HUDEP-2 (cell line): ENCODE results near the gene PLA2G2E.
"Not testable (repeated sequence)": the region's sequence is repeated elsewhere in the genome, so short reads cannot be mapped to it uniquely, and the experiment has no call there.

Experiments used
- DNase-seq, 76 experiments: peaks; one replicate each; lab custom pipeline; 2025; ENCODE audit not compliant: unreplicated experiment in 76 of 76; lab: John Stamatoyannopoulos, UW

PLA2G2E gene

DNA sequence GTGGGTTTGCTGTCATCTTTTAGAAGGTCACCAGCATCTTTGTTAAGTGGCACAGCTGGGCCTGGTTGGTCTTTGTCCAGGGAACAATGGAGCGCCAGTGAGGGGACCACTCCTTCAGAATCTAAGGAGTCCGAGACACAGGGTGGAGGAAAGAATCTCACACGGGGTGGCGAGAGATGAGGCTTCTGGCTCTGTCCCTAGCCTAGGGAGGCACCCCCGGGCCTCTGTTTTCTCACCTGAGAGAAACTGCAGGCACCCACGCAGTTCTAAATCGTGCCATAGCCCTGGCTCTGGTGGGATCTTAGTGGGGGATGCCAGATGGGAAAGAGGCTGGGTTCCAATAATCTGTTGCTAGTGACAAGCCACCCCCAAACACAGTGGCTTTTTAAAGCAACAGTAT is 10.9 kb upstream of the PLA2G2E start:
- no peak for DNase-seq

DNA sequence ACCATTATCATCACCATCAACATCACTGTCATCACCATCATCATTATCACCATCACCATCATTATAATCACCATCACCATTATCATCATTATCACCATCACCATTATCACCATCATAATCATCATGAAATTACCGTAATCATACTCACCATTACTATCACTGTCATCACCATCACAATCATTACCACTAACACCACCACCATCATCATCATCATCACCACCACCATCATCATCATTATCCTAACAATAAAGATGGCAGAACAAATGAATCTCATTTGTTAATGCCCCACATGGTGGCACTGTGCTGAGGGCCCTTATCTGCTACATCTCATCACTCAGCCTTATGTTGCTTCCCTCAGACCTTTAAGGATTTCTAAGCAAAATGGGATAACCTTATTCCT is 9.4 kb upstream of the PLA2G2E start:
- DNase-seq = no peak

DNA sequence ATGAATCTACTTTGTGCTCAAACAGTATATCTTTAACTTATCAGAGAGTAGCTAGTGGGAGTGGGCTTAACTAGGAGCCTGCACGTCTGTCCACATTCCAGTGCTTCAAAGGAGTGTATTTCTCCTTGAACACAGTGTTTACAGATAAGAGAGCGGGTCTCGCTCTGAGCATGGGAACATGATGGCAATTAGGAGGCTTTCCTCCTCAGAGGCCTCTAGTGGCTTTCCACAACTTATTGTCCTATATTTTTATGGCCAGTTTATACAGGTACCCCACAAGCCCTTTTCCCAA is 3.7 kb upstream of the PLA2G2E start:
- DNase-seq = not testable (repeated sequence)

DNA sequence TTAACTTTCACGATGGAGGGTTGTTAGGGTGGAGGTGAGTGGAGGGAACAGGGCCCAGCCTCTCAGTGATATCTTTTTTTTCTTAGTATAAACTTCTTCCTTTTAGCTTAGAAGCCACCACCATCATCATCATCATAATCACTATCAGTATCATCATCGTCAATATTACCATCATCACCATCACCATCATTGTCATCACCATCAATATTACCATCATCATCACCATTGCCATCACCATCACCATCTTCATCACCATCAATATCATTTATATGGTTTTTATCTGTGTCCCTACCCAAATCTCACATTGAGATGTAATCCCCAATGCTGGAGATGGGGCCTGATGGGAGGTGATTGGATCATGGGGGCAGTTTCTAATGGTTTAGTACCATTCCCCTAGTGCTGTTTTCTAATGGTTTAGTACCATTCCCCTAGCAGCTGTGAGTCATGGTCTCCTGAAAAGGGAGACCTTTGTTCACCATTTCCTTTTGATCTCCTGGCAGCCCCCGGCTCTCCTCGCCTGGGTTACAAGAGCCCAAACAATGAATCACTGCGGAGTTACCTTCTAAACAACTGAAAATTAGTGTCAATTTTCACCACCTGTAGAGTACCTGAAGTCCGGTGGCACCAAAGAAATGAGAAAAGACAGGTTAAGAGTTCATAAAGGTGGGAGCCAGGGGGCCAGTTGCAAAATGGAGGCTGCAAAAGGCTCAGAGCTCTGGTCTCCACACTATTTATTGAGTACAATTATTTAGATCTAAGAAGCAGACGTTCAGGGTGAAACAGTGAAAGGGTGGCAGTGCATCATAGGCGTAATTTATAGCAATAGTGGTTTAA is 3.1 kb upstream of the PLA2G2E start:
- DNase-seq = no peak

DNA sequence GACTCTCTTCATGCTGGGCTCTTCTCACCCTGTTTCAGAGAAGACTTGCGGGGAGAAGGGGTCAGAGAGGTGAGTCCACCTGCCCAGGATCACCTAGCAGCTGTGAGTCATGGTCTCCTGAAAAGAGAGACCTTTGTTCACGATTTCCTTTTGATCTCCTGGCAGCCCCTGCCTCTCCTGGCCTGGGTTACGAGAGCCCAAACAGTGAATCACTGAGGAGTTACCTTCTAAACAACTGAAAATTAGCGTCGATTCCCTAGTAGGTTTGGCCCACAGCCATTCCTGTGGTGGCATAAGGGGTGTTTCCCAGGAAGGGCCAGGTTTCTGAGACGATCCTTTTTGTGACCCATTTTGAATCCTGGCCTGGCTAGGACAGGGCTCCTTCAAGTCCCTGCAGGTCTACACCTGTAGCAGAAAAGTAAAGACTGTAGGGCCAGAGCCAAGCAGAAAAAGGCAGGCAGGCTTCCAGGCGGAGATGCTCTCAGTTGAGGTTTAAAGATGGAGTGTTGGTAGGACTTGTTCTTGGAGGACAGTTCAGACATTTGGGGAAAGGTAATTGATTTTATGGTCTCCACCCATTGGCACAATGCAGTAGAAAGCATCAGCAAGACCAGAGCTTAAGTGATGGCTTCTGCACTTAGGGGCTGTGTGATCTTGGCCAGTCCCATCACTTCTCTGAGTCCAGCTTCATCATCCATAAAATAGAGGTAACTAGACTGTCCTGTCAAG is 2.1 kb upstream of the PLA2G2E start:
- DNase-seq = no peak

DNA sequence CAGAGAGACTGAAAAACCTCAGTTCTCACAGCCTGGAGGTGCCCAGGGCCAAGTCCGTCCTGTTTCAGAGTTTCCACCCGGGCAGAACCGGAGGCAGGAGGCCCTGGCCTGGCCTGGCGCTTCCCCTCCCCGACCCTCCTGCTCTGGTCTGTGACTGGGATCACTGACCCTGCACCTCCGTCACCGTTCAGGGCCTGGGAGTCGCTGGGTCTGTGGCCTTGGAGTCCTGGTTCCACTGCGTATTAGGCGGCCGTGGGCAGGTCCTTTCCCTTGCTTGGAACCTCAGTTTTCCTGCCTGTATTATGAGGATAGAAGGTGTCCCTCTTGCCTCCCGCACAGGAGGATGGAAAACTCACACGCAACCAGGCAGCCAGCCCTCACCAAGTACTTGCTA is 533 bp upstream of the PLA2G2E start:
- DNase-seq = no peak

DNA sequence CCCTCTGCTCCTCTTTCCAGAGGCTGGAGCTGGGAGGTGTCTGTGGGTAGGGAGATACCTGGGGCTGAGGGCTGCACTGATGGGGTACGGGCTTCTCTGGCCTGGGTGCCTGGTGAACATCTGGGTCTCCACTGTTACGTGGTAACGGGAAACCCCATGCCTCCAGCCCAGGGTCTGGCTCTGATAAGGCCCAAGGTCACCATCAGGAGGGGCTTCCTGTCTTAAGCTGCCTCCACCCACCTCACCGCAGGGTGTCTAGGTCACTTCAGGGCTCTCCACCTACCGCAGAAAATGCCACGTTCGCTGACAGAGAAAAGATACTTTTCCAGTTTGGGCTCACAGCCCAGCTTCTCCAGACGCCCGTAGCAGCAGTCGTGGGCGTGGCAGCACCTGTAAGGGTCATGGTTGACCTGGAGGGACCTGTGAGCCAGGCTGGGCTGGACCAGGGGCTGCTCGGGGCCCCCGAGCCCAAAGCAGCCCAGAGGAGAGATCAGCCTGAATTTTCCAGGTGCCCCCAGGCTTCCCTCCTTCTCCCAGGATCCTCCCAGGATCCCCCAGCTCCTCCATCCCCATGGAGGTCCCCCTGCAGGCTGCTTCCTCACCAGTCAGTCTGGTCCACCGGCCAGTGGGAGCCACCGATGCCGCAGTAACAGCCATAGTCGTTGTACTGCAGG is 1.3 kb downstream of the PLA2G2E start:
- no peak for DNase-seq

DNA sequence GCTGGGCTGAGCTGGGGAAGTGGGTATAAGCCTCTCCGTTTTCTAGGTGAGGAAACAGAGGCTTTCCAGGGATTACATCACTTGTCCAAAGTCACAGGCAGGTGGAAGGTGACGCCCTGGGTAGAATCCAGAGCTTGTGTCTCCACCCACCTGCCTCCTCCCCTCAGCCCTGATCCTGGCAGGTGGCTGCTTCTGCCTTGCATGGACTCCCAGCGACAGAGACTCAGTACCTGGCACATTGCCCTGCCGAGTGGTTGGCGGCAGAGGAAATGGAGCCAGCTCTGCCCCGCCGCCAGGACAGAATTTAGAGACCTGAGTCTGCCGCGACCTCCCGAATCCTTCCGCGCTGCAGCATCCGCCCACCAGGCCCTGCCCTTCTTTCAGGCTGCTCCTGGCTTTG is 2.1 kb downstream of the PLA2G2E start:
- DNase-seq = no peak

DNA sequence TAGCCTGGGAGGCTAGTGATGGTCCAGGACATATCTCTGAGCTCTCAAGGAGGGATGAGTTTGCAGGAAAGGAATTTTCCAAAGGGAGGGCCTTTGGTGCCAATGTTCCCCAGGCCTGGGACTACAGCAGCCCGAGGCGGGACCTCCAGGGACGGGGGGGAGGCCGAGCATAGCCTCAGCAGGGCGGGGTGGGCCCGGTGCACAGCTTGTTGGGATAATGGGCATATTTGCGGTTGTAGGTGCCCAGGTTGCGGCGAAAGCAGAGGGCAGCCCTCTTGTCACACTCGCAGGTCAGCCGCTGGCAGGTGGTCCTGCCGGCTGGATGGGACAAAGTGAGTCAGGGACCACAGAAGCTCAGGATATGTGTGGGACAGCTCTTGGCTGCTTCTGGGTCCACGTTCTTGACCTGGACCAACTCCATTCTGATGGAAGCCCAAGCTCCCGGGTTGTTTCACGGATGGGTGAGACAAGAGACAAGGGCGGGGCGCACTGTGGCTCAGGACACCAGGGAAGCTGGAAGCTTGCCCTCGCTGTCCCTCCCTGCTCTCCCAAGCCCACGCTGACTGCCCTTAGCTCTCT is 3.2 kb downstream of the PLA2G2E start:
- DNase-seq = no peak

DNA sequence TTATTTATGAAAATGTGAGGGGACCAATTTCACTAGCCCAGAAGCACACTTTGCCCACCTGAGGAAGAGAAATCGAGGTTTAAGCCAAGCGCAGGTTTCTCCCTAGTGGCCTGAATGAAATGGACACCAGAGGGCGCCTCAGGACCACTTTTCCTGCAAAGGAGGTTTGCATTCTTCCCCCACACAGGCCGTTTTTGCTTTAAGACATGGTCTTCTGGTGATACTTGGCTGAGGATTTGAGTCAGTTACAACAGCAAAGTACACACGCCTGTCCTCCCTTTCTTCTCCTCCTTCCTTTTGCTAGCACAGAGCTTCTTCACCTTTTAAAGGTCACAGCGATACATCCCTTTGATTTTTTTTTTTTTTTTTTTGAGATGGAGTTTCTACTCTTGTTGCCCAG is 5.4 kb downstream of the PLA2G2E start:
- peak in 63 of 76 experiments; percentile 2 to 74 (median 43) for DNase-seq

DNA sequence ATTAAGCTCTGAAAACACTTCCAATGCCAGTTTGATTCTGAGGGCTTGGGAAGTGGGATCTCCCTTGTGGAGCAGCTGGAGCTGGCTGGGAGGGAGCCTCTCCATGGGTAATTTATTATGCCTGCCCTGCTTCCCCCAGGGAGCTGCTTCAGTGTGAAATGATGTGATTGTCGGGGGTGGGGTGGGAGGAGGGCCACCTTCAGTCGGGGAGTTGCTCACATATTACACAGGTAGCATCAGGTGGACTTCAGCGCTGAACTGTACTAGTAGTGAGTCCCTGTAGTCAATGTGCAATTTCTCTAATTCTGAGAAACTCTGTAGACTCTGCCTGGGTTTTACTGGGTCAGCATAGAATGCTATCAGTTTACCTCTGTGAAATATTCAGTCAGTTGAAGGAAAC is 12.8 kb downstream of the PLA2G2E start:
- no peak for DNase-seq

DNA sequence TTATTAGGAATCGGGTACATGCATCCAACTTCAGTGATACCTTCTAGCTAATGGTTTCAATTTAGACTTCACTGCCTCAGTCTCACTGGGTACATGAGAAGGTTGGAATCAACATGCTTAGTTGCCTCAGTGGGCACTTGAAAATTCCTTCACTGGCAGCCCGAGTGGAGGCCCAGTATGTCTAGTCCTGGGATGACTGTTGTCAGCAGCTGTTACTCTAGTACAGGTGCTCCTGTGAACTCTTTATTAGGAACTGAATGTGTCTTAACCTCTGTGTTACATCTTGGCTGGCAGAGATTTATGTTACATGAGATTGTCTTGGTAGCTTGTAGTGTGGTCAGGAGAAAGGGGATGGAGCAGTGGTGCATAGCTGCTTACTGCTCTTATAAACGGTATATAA is 13.4 kb downstream of the PLA2G2E start:
- no peak for DNase-seq

DNA sequence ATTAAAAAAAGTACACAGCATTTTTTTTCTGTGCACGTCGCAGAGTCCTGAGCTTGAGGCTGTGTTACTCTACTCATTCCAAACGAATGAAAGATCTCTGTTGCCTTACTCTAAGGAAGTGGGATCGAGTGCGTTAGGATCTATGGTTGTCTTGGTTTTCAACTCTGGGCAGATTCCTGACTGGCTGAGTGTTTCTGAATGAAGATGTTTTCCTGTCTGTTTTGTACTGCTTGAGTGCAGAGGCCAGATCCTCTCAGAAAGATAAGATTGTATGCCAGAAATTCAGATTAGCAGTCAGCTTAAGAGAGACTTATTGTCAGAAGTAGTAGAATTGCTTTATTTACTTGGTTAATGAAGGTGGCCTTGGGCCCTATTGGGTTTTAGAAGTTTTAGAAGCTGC is 14.0 kb downstream of the PLA2G2E start:
- DNase-seq = no peak

DNA sequence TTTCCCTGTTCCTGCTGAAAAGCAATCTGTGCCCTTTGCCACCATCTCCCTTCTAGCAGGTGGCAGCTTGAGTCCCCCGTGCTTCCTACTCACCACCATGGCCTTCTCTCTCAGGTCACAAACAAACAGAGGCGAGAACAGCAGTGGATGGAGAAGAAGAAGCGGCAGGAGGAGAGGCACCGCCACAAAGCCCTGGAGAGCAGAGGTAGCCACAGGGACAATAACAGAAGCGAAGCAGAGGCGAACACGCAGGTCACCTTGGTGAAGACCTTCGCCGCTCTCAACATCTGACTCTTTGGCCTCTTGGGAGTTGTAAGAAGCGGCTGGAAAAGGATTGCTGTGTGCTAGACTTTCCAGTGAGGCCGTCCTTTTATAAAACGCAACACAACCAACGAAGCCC is 16.0 kb downstream of the PLA2G2E start:
- no peak for DNase-seq

DNA sequence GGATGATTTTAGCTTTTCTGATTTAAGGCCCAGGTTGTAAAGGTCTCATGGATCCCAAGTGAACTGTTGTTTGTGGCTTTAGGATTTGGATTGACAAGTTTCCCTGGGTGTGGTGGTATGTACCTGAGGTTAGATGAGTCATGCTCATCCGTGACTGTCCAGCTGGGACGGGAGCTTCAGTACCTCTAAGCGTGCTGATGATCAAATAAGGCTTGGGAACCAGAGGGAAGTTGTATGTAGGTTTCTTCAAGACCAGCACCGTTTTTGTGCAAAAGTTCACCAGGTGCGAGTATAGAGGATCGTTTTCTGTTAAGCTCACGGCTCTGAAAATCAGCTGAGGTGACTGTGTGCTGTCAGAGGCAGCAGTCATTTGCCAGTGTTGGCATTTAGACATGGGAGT is 19.8 kb downstream of the PLA2G2E start:
- DNase-seq = no peak

DNA sequence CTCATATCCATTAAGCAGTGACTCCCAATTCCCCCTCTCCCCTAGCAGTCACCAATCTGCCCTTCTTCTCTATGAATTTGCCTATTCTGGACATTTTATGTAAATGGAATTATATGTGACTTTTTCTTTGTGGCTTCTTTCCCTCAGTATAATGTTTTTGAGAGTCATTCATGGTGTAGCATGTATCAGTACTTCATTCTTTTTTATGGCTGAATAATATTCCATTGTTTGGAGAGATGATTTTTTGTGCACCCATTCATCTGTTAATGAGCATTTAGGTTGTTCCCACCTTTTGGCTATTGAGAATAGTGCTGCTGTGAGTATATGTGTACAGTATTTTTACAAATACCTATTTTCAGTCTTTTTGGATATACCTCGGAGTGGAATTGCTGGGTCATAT is 21.8 kb downstream of the PLA2G2E start:
- no peak for DNase-seq

DNA sequence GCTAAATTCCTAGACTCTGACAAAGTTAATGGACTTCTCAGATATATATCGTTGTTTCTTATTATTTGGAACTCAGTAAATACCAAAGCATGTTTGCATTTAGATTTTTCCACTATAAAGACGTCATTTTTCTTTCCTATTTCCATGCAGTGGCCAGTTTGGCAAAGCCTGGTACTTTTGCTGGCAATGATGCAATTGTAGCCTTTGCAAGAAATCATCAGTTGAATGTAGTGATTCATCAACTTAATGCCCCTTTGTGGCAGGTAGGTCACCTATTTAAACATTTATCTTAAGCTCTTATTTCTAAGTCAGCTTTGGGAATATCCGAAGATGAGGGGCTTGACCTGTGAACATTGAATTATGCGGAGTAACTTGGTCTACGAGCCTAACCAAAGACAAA is 29.2 kb downstream of the PLA2G2E start:
- DNase-seq = no peak

DNA sequence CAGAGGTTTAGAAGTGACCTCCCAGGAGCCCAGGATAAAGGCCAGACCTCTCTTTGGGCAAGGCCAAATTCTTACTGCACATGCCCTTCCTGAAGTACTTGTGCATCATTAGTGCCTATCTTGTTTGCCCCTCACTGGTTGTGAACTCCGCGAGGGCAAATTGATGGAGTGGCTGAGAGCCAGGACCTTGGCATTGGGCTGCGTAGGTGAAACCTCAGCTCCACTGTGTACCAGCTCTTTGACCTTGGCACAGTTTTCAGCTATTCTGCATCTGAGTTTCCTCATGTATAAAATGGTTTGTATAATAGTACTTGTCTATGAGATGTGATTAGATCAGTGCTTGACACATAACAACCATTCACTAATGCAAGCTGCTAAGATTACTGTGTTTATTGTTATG is 29.7 kb downstream of the PLA2G2E start:
- no peak for DNase-seq

DNA sequence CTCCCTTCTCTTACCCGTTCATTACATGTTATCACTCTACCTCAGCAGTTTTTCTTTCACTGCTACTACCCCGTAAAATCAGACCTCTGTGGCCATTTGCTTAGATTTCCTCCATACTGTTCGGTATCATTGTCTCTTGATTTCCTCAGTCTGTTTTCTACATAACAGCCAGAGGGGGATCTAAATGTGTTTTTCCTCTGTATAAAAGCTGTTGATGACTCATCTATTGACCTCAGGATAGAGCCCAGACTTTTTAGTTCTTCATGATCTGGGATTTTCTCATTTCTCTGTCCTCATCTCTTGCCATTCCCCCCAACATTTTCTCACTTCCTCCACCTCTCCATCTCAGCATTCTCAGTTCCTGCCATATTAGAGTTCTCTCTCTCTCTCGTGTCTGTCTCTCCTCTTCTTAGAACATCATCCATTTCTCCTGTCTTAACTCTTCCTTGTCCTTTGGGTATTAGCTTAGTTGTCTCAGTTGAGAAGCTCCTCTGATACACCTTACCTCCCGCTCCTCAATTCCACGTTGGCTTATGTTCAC is 30.7 kb downstream of the PLA2G2E start:
- no peak for DNase-seq

DNA sequence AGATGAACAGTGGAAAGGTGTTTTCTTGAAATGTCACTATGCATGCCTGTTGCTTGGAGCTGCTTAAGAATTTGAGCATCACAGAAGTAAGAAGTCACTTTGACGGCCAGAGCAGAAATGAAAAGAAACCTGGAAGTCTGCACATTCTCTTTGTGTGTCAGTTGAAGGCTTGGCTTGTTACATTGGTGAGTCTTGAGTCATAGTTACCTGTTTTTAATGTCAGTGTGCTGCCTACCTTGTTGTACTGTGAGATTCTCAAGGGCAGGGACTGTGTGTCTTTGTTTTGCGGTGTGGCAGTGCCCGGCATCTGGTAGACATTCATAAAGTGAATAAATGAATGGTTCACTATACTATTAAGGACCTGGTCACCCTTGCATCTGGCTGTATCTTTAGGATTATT is 31.3 kb downstream of the PLA2G2E start:
- DNase-seq = no peak

DNA sequence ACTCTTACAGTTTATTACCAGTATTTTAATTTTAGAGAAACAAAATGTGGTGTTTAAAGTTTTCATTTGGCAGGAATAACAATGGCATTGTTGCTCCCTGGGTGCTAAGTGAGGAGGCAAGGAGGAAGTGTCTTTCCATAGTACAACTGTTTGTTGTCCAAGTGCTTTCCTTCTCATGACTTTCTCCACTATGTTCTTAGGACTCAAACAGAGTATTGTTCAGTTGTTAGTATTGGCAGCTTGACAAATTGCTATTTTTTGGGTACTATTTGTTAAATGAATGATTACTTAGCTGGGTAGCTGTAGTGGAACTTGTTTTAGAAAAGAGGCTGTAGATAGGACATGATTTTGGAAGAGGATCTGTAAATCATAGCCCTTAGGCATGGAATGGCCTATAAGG is 33.8 kb downstream of the PLA2G2E start:
- DNase-seq = no peak
